Measurements from ENCODE around the gene RTL5. TPM values are rescaled to one million over a fixed set of nuclear protein-coding genes. Genes with fewer than 3 reads are reported as not detected.
A peak's percentile ranks its signal among the peaks of the same experiment; 100 is the strongest.

RTL5 gene
- total RNA-seq, 4 donors from 2014 or later = 8.8 to 19.0 (median 9.9) TPM

- TF ChIP-seq POLR2AphosphoS5 (IDR thresholded peaks at IDR 0.05) = no peak
- Histone ChIP-seq H3K4me3 (no peak overlapping the region), H3K9me3 (no peaks in the 10 kb centered on the region), H3K27ac (no peak overlapping the region), H3K36me3 (peaks cover 0 to 55% of the 10 kb centered on the region in 2 donors), H3K27me3 (no peaks in the 10 kb centered on the region), H3K4me1 (no peaks in the 10 kb centered on the region)
- 72 to 73% methylated on average over 4 to 6 of the region's 9 CpGs for WGBS, 2 donors (ENCODE audit: low coverage in 1 of 2)
- no peak for ATAC-seq
Measured at GRCh38 chrX:72137846-72138495, 6.3 kb upstream of the RTL5 start.

DNA sequence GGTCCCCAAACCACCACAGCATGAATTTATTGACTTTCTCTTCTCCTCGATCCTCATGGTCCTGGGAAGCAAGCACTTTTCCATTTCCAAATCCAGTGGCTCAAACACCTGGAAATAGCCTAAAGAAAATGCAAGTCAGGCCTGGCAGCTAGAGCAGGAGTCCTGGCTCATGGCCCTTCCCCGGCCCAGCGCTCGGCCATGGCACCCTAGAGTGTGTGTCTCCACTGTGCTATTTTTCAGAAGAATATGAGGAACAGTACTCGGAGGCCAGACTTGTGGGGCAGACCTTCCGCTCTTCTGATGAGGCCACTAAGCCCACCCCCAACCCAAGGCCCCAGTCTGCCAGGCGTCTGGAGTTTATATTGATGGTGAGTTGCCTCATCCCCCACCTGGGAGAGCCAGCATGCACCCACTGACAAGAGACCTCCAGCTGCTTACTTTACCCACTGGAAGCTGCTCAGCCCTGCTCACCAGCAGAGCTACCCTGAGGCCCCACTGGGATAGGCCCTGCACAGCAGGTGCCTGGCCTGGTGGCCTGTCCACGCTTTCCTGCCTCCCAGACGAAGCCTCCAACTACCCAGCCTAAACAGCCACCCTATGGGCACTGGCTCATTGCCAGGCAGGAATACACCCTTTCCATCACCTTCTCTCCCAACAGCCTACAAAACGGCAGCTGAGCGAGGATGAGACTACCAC, 2.3 kb upstream of the RTL5 start:
- H3K4me3 ChIP-seq = no peak overlapping the region
- ATAC-seq = no peak
- peaks cover 0 to 30% (median 0%) of the 10 kb centered on the region in 3 donors for H3K4me1 ChIP-seq
- H3K36me3 ChIP-seq = peaks cover 0 to 23% of the 10 kb centered on the region in 2 donors
- no peaks in the 10 kb centered on the region for H3K9me3 ChIP-seq
- 60% methylated on average over 2 of the region's 11 CpGs; no CpG with 5 or more reads in 1 of the 2 donors for WGBS, 2 donors (ENCODE audit: low coverage in 1 of 2)
- TF ChIP-seq, protein P1, sequence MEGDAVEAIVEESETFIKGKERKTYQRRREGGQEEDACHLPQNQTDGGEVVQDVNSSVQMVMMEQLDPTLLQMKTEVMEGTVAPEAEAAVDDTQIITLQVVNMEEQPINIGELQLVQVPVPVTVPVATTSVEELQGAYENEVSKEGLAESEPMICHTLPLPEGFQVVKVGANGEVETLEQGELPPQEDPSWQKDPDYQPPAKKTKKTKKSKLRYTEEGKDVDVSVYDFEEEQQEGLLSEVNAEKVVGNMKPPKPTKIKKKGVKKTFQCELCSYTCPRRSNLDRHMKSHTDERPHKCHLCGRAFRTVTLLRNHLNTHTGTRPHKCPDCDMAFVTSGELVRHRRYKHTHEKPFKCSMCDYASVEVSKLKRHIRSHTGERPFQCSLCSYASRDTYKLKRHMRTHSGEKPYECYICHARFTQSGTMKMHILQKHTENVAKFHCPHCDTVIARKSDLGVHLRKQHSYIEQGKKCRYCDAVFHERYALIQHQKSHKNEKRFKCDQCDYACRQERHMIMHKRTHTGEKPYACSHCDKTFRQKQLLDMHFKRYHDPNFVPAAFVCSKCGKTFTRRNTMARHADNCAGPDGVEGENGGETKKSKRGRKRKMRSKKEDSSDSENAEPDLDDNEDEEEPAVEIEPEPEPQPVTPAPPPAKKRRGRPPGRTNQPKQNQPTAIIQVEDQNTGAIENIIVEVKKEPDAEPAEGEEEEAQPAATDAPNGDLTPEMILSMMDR (IDR thresholded peaks at IDR 0.05) = no peak
- TF ChIP-seq POLR2AphosphoS5 (IDR thresholded peaks at IDR 0.05) (no peak), POLR2A (IDR thresholded peaks at IDR 0.05) (no peak), EP300 (IDR thresholded peaks at IDR 0.05) (no peak)
- no peaks in the 10 kb centered on the region for H3K27me3 ChIP-seq
- no peak overlapping the region for H3K27ac ChIP-seq

DNA sequence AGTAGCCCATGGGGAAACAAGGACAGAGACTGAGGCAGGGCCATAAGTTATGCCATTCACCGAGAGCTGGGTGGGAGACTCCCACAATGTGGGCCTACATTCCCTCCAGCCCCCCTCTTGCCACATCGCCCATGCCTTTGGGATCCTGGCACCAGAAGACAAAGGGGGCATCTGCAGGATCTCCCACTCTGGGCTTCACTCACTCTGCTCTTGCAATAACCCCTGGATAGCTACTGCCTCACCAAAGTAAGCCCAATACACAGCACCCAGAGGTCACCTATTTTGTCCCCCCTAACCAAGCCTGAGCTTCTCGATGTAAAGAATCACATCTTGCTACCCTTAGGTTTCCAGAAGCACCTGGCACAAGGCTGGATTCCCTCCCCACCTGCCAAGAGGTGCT, 741 bp upstream of the RTL5 start:
- H3K27me3 ChIP-seq = no peaks in the 10 kb centered on the region
- peaks cover 0 to 45% (median 0%) of the 10 kb centered on the region in 3 donors for H3K4me1 ChIP-seq
- no peak for ATAC-seq
- H3K4me3 ChIP-seq = peak overlapping the region in 1 of 2 donors; percentile 64
- peak overlapping the region; percentile 51 to 89 (median 86) for H3K27ac ChIP-seq
- H3K36me3 ChIP-seq = peaks cover 0 to 11% of the 10 kb centered on the region in 2 donors
- WGBS, 2 donors (ENCODE audit: low coverage in 1 of 2) = 50 to 65% methylated on average over 1 to 3 of the region's 3 CpGs
- no peaks in the 10 kb centered on the region for H3K9me3 ChIP-seq
- TF ChIP-seq POLR2A (IDR thresholded peaks at IDR 0.05) (no peak), EP300 (IDR thresholded peaks at IDR 0.05) (no peak), POLR2AphosphoS5 (IDR thresholded peaks at IDR 0.05) (no peak)
- TF ChIP-seq, protein P1 (IDR thresholded peaks at IDR 0.05) = no peak

DNA sequence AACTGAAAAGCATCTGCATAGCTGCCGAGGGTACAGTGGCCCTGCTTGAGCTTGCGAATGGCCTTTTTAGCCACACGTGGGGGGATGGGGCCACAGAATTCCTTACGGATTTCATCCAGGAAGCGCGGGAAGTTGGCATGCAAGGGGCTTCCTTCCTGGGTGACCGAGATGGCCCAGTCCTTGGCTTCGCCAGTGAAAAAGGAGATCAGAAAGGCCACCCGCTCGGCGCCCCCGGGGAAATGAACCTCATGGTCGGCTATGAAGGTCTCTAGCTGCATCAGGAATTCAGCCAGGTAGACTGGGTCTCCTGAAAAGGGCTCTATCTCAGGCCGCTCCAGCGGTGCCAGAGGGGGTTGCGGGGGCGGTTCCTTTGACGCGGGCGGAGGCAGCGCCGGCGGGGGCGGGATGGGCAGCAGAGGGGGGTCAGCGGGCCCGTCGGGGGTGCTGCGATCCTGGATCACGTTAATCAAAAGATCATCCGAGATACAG, 909 bp downstream of the RTL5 start:
- Histone ChIP-seq H3K9me3 (no peaks in the 10 kb centered on the region), H3K4me3 (peak overlapping the region; percentile 64 to 70), H3K27me3 (no peaks in the 10 kb centered on the region), H3K27ac (peak overlapping the region; percentile 77 to 89 (median 86)), H3K4me1 (peaks cover 5 to 62% (median 5%) of the 10 kb centered on the region in 3 donors), H3K36me3 (peaks cover 0 to 5% of the 10 kb centered on the region in 2 donors)
- whole genome bisulfite sequencing, 2 donors (ENCODE audit: low coverage in 1 of 2) = 90% methylated on average over 2 of the region's 30 CpGs; no CpG with 5 or more reads in 1 of the 2 donors
- no peak for ATAC-seq
- no peak for TF ChIP-seq POLR2A (IDR thresholded peaks at IDR 0.05)
- TF ChIP-seq, protein P1 (IDR thresholded peaks at IDR 0.05) = no peak
- TF ChIP-seq POLR2AphosphoS5 (IDR thresholded peaks at IDR 0.05) = no peak
- TF ChIP-seq EP300 (IDR thresholded peaks at IDR 0.05) = no peak

- 73% methylated on average over 11 of the region's 12 CpGs; no CpG with 5 or more reads in 1 of the 2 donors for WGBS, 2 donors (ENCODE audit: low coverage in 1 of 2)
- Histone ChIP-seq H3K36me3 (peaks cover 0 to 5% of the 10 kb centered on the region in 2 donors), H3K4me1 (peaks cover 5 to 67% (median 8%) of the 10 kb centered on the region in 3 donors), H3K27me3 (no peaks in the 10 kb centered on the region), H3K27ac (peak overlapping the region in 3 of 4 donors; percentile 84 to 89 (median 87)), H3K4me3 (peak overlapping the region in 1 of 2 donors; percentile 64), H3K9me3 (no peaks in the 10 kb centered on the region)
- no peak for ATAC-seq
- TF ChIP-seq POLR2A (IDR thresholded peaks at IDR 0.05) (no peak), EP300 (IDR thresholded peaks at IDR 0.05) (no peak), POLR2AphosphoS5 (IDR thresholded peaks at IDR 0.05) (no peak)
- TF ChIP-seq, protein P1 (IDR thresholded peaks at IDR 0.05) = no peak
Measured at GRCh38 chrX:72130156-72130761, 1.5 kb downstream of the RTL5 start.

Measured in gastroesophageal sphincter (tissue), 4 donors.